ENCODE results near the gene PLPP3. TPM values are rescaled to one million over a fixed set of nuclear protein-coding genes. Genes with fewer than 3 reads are reported as not detected.

The PLPP3 gene
- total and polyA plus RNA-seq, 2 experiments from 2014 or later = 103 to 159 TPM

- Histone ChIP-seq H3K36me3 (replicated peaks; ENCODE audit: insufficient read depth, low read depth) (peaks cover 4% of the 10 kb centered on the region), H3K9me2 (replicated peaks; ENCODE audit: insufficient read depth) (no peaks in the 10 kb centered on the region), H3K27ac (peak overlapping the region; percentile 22), H3K4me1 (ENCODE audit: insufficient read depth) (peaks cover 50% of the 10 kb centered on the region), H2AFZ (no peak overlapping the region), H3K4me2 (no peak overlapping the region), H3K79me2 (peaks cover 98% of the 10 kb centered on the region), H3K27me3 (no peaks in the 10 kb centered on the region), H3K9me3 (ENCODE audit: low read depth) (no peaks in the 10 kb centered on the region), H3K4me3 (no peak overlapping the region), H4K20me1 (ENCODE audit: insufficient read depth, poor library complexity, severe bottlenecking) (peaks cover 88% of the 10 kb centered on the region)
- no peak for DNase-seq (ENCODE audit: low spot score)
- WGBS (ENCODE audit: low lambda C conversion rate, missing lambda C conversion rate) = 91% methylated on average over 4 of the region's 4 CpGs
- no peak for TF ChIP-seq EZH2phosphoT487 (IDR thresholded peaks at IDR 0.05; ENCODE audit: low read depth, severe bottlenecking, unreplicated experiment)
- no peak for TF ChIP-seq EZH2 (IDR thresholded peaks at IDR 0.05; ENCODE audit: borderline replicate concordance)
- TF ChIP-seq CTCF (IDR thresholded peaks at IDR 0.05; ENCODE audit: poor library complexity) = no peak
Observed at GRCh38 chr1:56533621-56534020, 45.7 kb downstream of the PLPP3 start.

DNA sequence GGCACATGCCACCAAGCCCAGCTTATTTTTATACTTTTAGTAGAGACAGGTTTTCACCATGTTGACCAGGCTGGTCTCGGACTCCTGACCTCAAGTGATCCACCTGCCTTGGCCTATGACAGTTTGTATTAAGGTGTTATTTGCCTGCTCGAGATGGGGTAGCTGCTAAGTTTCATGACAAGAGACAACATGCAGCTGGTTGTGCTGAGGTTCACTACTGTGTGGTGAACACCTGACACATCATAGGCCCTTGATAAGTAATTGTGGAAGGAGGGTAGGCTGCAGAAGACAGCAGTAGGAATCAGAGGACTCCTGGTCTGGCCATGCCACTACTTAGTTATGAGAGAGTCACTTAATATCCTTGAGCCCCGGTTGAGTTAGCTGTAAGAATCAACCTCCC, 46.2 kb downstream of the PLPP3 start:
- peaks cover 98% of the 10 kb centered on the region for H3K79me2 ChIP-seq
- H3K27me3 ChIP-seq = no peaks in the 10 kb centered on the region
- DNase-seq (ENCODE audit: low spot score) = no peak
- H2AFZ ChIP-seq = no peak overlapping the region
- H3K9me2 ChIP-seq (replicated peaks; ENCODE audit: insufficient read depth) = no peaks in the 10 kb centered on the region
- H3K27ac ChIP-seq = peak overlapping the region; percentile 22
- 83% methylated on average over 3 of the region's 3 CpGs for WGBS (ENCODE audit: low lambda C conversion rate, missing lambda C conversion rate)
- H3K4me3 ChIP-seq = no peak overlapping the region
- H3K4me1 ChIP-seq (ENCODE audit: insufficient read depth) = peaks cover 51% of the 10 kb centered on the region
- H4K20me1 ChIP-seq (ENCODE audit: insufficient read depth, poor library complexity, severe bottlenecking) = peaks cover 88% of the 10 kb centered on the region
- no peaks in the 10 kb centered on the region for H3K9me3 ChIP-seq (ENCODE audit: low read depth)
- H3K36me3 ChIP-seq (replicated peaks; ENCODE audit: insufficient read depth, low read depth) = peaks cover 4% of the 10 kb centered on the region
- no peak for TF ChIP-seq CTCF (IDR thresholded peaks at IDR 0.05; ENCODE audit: poor library complexity)
- TF ChIP-seq EZH2 (IDR thresholded peaks at IDR 0.05; ENCODE audit: borderline replicate concordance) = no peak
- TF ChIP-seq EZH2phosphoT487 (IDR thresholded peaks at IDR 0.05; ENCODE audit: low read depth, severe bottlenecking, unreplicated experiment) = no peak
- H3K4me2 ChIP-seq = no peak overlapping the region

DNA sequence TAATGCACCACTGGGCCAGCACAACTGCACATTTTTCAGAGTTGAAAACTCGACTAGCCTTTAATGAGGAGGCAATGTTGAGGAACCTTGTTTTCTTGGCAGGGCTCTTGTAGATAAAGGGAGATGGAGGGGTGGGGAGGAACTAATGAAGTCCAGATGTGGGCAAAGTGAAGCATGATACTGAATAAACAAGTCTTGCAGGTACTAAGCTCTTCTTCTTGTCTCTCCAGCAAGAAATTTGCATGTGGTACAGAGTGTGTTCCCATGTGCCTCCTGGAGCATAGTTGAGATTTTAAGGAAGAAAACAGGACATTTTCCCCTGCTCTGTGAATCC, 47.0 kb downstream of the PLPP3 start:
- DNase-seq (ENCODE audit: low spot score) = no peak
- H2AFZ ChIP-seq = no peak overlapping the region
- H3K27me3 ChIP-seq = no peaks in the 10 kb centered on the region
- H4K20me1 ChIP-seq (ENCODE audit: insufficient read depth, poor library complexity, severe bottlenecking) = peaks cover 88% of the 10 kb centered on the region
- peaks cover 60% of the 10 kb centered on the region for H3K4me1 ChIP-seq (ENCODE audit: insufficient read depth)
- H3K4me3 ChIP-seq = no peak overlapping the region
- no peaks in the 10 kb centered on the region for H3K9me3 ChIP-seq (ENCODE audit: low read depth)
- H3K36me3 ChIP-seq (replicated peaks; ENCODE audit: insufficient read depth, low read depth) = peaks cover 4% of the 10 kb centered on the region
- H3K79me2 ChIP-seq = peaks cover 98% of the 10 kb centered on the region
- H3K9me2 ChIP-seq (replicated peaks; ENCODE audit: insufficient read depth) = no peaks in the 10 kb centered on the region
- no peak overlapping the region for H3K4me2 ChIP-seq
- 43% methylated on average over 1 of the region's 1 CpG for WGBS (ENCODE audit: low lambda C conversion rate, missing lambda C conversion rate)
- H3K27ac ChIP-seq = peak overlapping the region; percentile 29
- no peak for TF ChIP-seq EZH2phosphoT487 (IDR thresholded peaks at IDR 0.05; ENCODE audit: low read depth, severe bottlenecking, unreplicated experiment)
- no peak for TF ChIP-seq CTCF (IDR thresholded peaks at IDR 0.05; ENCODE audit: poor library complexity)
- TF ChIP-seq EZH2 (IDR thresholded peaks at IDR 0.05; ENCODE audit: borderline replicate concordance) = no peak
